ENCODE results near the gene MED8.
A peak's percentile ranks its signal among the peaks of the same experiment; 100 is the strongest.
"Not testable (repeated sequence)": the region's sequence is repeated elsewhere in the genome, so short reads cannot be mapped to it uniquely, and the experiment has no call there.

MED8 gene

GRCh38 chr1:43421976-43422750, 32.6 kb upstream of the MED8 start:
- no peak for DNase-seq

- DNase-seq: no peak
Measured at GRCh38 chr1:43421396-43421795, 31.8 kb upstream of the MED8 start.

GRCh38 chr1:43420874-43421273, 31.3 kb upstream of the MED8 start:
- DNase-seq: no peak

- DNase-seq: no peak
Measured at GRCh38 chr1:43419627-43420425, 30.2 kb upstream of the MED8 start.

- DNase-seq: no peak
Measured at GRCh38 chr1:43418858-43419257, 29.3 kb upstream of the MED8 start.

- no peak for DNase-seq
Measured at GRCh38 chr1:43415901-43416300, 26.3 kb upstream of the MED8 start.

- peak; percentile 42 for DNase-seq
Measured at GRCh38 chr1:43414634-43415223, 25.1 kb upstream of the MED8 start.

GRCh38 chr1:43413426-43413825, 23.8 kb upstream of the MED8 start:
- DNase-seq: not testable (repeated sequence)

GRCh38 chr1:43410571-43410970, 21.0 kb upstream of the MED8 start:
- no peak for DNase-seq

- DNase-seq: no peak
Measured at GRCh38 chr1:43405876-43406234, 16.3 kb upstream of the MED8 start.

- DNase-seq: no peak
Measured at GRCh38 chr1:43405219-43405875, 15.7 kb upstream of the MED8 start.

GRCh38 chr1:43404353-43404752, 14.8 kb upstream of the MED8 start:
- no peak for DNase-seq

GRCh38 chr1:43402089-43402865, 12.7 kb upstream of the MED8 start:
- DNase-seq: no peak

- DNase-seq: not testable (repeated sequence)
Measured at GRCh38 chr1:43400441-43400840, 10.8 kb upstream of the MED8 start.

- no peak for DNase-seq
Measured at GRCh38 chr1:43398227-43398626, 8.6 kb upstream of the MED8 start.

GRCh38 chr1:43396059-43396458, 6.5 kb upstream of the MED8 start:
- DNase-seq: no peak

- DNase-seq: no peak
Measured at GRCh38 chr1:43395523-43395922, 5.9 kb upstream of the MED8 start.

GRCh38 chr1:43392702-43393101, 3.1 kb upstream of the MED8 start:
- DNase-seq: no peak

GRCh38 chr1:43388613-43389012, 987 bp downstream of the MED8 start:
- DNase-seq: no peak

- DNase-seq: no peak
Measured at GRCh38 chr1:43387976-43388599, 1.5 kb downstream of the MED8 start.

- no peak for DNase-seq
Measured at GRCh38 chr1:43386676-43387075, 2.9 kb downstream of the MED8 start.

GRCh38 chr1:43383449-43383848, 6.2 kb downstream of the MED8 start:
- DNase-seq: no peak
